ENCODE results near the gene PLAAT2.

DNA sequence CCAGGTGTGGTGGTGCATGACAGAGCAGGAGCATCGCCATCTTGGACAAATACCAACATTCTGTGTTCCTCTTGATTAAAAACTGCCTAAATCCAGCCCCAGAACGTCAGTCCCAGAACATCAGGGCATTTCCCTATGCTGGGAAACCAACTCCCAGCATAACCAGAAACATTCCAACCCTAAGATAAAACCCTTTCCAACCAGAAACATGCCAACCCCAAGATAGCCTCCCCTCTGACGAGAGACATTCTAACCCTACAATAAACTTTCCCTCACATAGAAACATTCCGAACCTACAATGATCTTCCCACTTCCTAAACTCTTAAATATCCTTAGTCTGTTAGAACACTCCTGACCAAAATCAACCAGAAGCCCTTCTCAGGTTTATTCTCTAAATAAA lies 15.0 kb downstream of the PLAAT2 start:
- TF ChIP-seq, protein P1, sequence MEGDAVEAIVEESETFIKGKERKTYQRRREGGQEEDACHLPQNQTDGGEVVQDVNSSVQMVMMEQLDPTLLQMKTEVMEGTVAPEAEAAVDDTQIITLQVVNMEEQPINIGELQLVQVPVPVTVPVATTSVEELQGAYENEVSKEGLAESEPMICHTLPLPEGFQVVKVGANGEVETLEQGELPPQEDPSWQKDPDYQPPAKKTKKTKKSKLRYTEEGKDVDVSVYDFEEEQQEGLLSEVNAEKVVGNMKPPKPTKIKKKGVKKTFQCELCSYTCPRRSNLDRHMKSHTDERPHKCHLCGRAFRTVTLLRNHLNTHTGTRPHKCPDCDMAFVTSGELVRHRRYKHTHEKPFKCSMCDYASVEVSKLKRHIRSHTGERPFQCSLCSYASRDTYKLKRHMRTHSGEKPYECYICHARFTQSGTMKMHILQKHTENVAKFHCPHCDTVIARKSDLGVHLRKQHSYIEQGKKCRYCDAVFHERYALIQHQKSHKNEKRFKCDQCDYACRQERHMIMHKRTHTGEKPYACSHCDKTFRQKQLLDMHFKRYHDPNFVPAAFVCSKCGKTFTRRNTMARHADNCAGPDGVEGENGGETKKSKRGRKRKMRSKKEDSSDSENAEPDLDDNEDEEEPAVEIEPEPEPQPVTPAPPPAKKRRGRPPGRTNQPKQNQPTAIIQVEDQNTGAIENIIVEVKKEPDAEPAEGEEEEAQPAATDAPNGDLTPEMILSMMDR (IDR thresholded peaks at IDR 0.05) = no peak
- TF ChIP-seq POLR2A (IDR thresholded peaks at IDR 0.05) (no peak), POLR2AphosphoS5 (IDR thresholded peaks at IDR 0.05) (no peak)

Data from stomach (tissue), 4 donors.